Measurements from ENCODE around the gene EPHA2.
A peak's percentile ranks its signal among the peaks of the same experiment; 100 is the strongest.

Gene EPHA2

GRCh38 chr1:16088996-16089395 is 66.9 kb downstream of the EPHA2 start:
- no peak for DNase-seq

GRCh38 chr1:16088351-16088911 is 67.4 kb downstream of the EPHA2 start:
- no peak for DNase-seq

DNA sequence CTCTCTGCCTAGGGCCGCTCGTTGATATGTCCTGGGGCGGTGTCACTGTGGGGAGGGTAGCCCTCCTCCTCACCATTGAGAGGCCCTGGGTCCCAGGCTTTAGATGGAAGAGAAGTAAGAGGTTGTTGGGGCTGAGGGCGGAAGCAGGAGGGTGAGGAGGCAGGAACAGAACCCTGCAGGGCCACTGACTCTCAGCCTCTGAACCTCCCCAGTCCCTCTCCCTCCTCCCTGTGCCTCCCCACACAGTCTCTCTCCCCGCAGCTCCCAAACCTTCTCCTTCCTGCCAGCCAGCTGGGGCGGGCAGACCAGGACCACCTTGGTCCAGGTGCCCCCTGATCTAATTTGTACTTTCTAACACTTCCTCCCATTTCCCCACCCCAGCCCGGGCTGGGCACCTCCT is 68.1 kb downstream of the EPHA2 start:
- no peak for DNase-seq

- DNase-seq = no peak
These were observed 70.3 kb downstream of the EPHA2 start for GRCh38 chr1:16085522-16085921.

- no peak for DNase-seq
These were observed 72.4 kb downstream of the EPHA2 start for GRCh38 chr1:16083486-16083885.

DNA sequence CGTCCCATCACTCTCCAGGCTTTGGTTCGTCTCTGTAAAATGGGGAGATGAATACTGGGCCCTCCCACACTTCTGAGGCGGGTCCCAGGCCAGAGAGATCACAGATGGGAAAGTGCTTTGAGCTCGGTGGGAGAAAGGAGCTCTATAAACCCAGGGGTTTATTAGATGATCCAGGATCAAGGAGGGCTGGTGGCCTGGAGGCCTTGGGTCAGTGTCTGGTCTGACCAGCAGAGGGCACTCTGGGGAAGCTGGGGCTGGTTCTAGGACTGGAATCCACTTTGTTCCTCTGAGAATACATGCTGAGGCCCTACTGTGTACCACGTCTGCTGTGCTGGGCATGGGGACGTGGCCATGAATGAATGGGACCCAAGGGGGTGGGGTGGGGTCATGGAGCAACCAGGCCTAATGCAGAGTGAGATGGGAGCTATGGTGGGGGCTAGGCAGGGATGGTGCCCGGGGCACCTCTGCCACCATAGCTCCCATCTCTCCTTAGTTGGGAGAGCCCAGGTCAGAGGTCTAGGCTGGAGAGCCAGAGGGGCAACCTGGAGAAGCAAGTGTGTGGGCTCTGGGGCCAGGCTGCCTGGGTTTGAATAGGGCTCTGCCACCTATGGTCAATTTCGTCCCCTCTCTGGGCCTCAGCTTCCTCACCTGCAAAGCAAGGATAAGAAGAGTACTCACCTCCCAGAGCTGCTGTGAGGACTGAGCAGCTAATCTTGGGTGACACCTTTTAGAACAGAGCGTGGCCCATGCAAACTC is 73.4 kb downstream of the EPHA2 start:
- DNase-seq = peak; percentile 64

DNA sequence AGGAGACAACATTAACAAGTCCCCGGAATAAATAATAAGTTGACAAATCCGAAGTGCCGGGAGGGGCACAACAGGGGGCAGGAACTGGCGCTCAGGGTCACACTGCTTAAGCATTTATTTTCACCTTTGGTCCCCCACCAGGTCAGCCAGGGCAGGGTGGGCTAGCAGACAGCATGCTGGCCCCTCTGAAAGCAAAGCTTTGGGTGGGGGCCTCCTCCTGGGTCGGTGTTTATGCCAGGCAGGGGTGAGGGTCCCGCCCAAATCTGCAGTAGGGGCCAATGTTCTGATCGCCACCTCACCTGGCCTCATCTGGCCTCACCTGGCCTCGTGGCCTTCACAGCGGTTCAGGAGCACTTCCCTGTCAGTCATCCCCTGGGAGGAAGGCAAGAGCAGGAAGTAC is 74.2 kb downstream of the EPHA2 start:
- DNase-seq = no peak

DNA sequence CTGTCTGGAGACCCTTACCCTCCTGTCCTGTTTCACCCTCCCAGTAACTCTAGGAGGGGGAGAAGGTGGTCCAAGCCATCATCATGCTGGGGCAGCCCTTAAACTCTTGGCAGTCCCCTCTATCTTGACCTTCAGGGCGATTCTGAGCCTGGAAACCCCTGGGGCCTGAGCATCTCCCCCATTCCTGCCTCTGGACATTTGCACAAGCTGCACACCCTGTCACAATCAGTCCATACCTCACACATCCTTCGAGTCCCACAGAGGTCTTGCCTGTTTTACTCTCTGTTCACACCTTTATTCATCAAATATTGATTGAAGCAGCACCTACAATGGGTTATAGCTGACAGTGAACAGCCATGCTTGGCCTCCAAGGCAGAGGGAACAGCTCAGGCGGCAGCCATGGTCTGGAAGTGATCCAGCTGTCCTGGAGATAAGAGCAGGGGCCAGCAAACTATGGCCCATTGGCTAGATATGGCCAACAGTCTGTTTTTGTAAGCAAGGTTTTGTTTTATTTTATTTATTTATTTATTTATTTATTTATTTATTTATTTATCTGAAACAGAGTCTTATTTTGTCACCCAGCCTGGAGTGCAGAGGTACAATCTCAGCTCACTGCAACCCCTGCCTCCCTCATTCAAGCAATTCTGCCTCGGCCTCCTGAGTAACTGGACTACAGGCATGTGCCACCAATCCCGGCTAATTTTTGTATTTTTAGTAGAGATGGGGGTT is 75.3 kb downstream of the EPHA2 start:
- no peak for DNase-seq

- peak; percentile 79 for DNase-seq
These were observed 76.8 kb downstream of the EPHA2 start for GRCh38 chr1:16078925-16079656.

DNA sequence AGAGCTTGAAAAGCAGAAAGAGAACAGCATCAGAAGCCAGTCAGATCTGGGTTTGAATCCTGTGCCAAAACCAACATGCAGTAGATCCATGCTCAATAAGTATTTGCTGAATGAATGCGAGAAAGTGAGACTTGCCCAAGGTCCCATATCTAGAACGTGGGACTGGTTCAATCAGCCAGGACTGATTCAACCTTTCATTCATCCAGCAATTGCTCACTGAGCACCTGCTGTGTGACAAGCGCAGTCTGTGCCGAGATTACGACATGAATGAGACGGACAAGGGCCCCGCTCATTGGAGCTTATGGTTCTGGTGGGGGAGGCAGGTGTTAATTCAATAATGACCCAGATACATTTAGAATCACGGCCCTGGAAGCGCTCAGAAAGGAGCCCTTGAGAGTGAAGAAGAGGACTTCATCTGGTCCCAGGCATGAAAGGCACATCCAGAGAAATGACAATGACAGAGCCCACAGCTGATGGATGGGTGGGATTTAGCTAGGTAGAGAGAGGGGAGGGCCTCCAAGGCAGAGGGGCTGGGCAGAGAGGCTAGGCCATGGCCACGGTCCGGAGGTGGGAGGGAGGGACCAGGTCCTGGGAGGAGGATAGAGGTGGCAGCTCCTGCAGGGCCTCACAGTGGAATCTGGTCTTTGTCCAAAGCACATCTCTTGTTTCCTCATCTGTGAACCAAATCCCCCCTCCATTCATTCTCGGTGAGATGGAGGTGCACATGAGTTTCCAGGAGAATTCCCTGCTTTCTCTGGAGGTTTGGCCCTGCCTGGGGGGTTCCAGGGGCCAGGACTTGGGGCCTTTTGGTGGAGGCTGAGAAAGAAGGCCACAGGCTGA is 78.2 kb downstream of the EPHA2 start:
- no peak for DNase-seq

- no peak for DNase-seq
These were observed 79.0 kb downstream of the EPHA2 start for GRCh38 chr1:16076865-16077238.

DNA sequence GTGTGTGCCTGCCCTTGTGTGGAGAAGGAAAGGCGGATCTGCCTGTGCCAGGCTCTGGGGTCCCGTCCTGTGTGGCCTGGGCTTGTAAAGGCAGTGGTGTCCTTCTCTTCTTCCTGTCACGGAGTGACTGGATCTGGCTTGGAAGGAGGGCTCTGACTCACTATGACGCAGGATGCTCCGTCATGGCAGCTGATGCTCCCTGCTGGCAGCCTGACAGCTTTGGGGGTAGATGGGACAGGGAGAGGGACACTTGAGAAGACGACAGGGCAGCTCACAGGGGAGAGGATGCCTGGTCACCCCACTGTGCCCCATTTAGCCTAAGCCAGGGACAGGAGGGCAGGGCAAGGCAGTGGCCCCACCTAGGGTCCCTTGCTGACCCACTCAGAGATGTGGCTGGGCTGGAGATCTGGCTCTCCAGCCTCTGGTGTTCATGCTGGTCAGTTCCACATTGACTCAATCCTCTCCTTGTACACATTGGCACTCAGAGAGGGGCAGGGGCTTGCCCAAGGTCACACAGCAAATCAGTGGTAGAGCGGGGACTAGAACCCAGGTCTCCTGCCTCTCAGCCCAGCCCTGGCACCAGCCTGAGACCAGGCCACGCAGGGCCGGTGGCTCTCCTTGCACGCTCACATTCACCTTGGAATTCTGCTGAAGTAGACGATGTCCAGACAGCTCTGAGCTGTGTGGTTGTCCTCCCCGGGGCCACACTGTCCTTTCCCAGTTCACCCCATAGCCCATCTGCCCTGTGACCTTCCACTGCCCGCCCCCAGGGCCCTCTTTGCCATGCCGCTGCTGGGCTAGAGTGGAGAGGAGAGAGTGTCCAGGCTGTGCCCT is 79.6 kb downstream of the EPHA2 start:
- DNase-seq = no peak

DNA sequence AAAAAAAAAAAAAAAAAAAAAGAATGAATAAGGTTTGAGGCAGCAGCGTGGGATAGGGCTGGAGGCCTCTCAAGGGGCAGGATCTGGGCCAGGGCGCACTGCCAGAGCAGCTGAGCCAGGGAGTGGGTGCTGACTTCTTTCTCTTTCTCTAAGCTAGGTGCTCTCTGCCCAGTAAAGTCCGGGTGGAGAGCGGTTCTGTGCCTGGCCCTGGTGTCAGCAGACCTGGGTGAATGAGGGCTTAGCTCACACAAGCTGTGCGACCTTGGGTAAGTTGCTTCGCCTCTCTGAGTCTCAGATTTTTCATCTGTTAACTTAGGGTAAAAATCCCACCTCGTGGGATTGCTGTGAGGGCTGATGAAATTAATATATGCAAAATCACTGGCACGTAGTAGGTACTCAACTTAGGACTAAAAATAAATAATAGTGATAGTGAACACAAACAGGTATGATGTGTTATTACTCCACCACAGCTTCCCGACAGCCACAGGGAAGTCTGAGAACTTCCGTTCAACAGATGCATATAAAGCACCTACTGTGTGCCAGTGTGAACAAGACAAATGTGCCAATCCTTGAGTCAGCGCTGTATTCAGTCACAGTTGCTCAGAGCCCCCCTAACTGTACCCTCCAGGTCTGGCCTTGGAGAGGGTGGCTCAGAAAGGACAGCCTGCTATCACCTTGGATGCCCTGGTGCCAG is 80.4 kb downstream of the EPHA2 start:
- no peak for DNase-seq

Measured in CD4-positive, alpha-beta T cell treated with Interleukin-21 for 1 hour (primary cell).